Gastrocnemius medialis (tissue), 4 donors: ENCODE results near the gene PSMD1.

ENCODE experiments used
- CTCF ChIP-seq, 5 experiments: fragments of 450-650 bp in 3 of 5; fragments of 200-600 bp in 2 of 5; sonication (generic) in 2 of 5; IDR thresholded peaks in 4 of 5; conservative IDR thresholded peaks in 1 of 5; 1 replicate in 4 of 5; 2 replicates in 1 of 5; pipeline ENCODE4 v1.5.1; 2016 to 2019; ENCODE audit warnings: antibody characterized with exemption in 5 of 5, mild to moderate bottlenecking in 3 of 5, moderate library complexity in 3 of 5
- POLR2A ChIP-seq, 2 donors: fragments of 450-650 bp; IDR thresholded peaks; one replicate each; pipeline ENCODE4 v1.6.1; 2017; ENCODE audit warnings: antibody characterized with exemption in 2 of 2, mild to moderate bottlenecking in 2 of 2, moderate library complexity in 2 of 2

GRCh38 chr2:231163011-231163410 is 106.3 kb downstream of the PSMD1 start:
- TF ChIP-seq CTCF (IDR thresholded peaks at IDR 0.05 in 4 of 5, conservative IDR thresholded peaks at IDR 0.05 in 1 of 5) (no peak), POLR2A (IDR thresholded peaks at IDR 0.05) (no peak)
